Nucleus accumbens (tissue), 56 donors: Measurements from ENCODE around the gene OSTN.
A peak's percentile ranks its signal among the peaks of the same experiment; 100 is the strongest.

ENCODE experiments used
- DNase-seq, 56 donors: peaks; one replicate each; lab custom pipeline; 2025; lab: John Stamatoyannopoulos, UW

OSTN gene

DNA sequence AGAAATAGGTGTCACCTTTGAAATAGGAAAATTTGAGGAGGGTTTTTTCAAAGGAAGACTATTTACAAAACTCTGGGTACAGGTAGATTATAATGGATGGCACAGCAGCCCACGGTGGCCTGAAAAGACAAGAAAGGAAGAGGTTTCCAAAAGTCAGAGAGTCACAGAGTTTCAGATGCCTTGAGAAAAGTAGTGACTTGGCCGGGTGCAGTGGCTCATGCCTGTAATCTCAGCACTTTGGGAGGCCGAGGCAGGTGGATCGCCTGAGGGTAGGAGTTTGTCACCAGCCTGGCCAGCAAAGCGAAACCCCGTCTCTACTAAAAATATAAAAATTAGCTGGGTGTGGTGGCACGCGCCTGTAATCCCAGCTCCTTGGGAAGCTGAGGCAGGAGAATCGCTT lies 35.2 kb downstream of the OSTN start:
- DNase-seq = no peak

- DNase-seq = no peak
Observed at GRCh38 chr3:191235331-191236314, 36.6 kb downstream of the OSTN start.

DNA sequence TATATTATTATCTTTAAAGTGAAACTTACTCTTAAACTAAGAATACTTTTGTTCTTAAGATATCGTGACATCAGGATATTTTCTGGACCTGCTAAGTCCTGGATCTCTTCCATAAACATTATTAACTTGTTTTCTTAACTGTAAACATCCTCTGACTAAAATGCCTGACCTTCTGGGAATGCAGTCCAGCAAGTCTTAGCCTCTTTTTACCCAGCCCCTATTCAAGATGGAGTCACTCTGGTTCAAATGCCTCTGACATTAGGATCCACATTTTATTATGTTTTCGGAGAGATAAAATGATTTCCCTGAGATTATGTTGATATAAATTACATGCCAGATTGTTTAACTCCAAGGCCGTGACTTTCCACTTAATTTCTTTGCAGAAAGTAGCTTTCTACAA lies 37.6 kb downstream of the OSTN start:
- DNase-seq = no peak

- no peak for DNase-seq
Observed at GRCh38 chr3:191237047-191237882, 38.2 kb downstream of the OSTN start.

DNA sequence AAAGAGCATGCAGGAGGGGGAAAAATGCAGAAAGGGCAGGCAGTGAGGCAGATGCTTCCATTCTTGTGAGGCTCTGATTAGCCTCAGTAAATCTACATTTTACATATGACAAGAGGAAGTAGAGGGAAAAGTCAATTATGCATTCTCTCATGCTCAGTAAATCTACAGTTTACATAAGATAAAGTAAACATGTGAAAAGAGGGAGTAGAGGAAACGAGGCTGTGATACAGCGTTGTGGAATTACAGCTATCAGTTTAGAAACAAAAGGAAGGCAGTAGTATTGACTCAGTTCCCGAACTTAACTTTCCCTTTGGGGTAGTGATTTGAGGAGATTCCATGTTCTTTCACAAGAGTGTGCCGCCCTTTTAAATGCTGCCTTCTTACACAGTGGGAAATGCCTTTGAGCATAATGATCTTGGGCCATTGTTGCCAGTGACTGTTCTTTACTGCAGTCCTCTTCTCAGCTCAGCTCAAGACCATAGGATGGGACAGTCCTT lies 39.3 kb downstream of the OSTN start:
- DNase-seq = no peak

GRCh38 chr3:191239407-191240031 lies 40.5 kb downstream of the OSTN start:
- no peak for DNase-seq

- peak in 4 of 56 donors; percentile 2 to 19 (median 8) for DNase-seq
Observed at GRCh38 chr3:191240486-191240885, 41.4 kb downstream of the OSTN start.

- DNase-seq = no peak
Observed at GRCh38 chr3:191244242-191244867, 45.3 kb downstream of the OSTN start.

- DNase-seq = peak in 2 of 56 donors; percentile 5 to 19
Observed at GRCh38 chr3:191246034-191246433, 47.0 kb downstream of the OSTN start.

GRCh38 chr3:191246630-191247029 lies 47.6 kb downstream of the OSTN start:
- DNase-seq = no peak

GRCh38 chr3:191253089-191253799 lies 54.2 kb downstream of the OSTN start:
- DNase-seq = no peak

GRCh38 chr3:191254098-191254873 lies 55.2 kb downstream of the OSTN start:
- DNase-seq = no peak

DNA sequence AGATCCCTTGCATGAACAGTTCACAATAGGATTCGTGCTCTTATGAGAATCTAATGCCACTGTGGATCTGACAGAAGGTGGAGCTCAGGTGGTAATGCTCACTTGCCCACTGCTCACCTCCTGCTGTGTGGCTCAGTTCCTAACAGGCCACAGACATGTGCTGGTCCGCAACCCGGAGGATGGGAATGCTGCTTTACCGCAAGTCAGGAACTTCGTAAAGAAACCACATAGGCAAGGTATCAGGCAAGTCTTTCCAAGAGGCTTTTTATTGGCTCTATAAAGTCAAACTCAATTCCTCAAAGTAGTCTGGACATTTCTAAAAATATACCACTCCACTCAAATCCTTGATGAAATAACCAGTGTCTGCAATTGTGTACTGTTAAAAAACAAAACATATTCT lies 56.1 kb downstream of the OSTN start:
- DNase-seq = no peak

DNA sequence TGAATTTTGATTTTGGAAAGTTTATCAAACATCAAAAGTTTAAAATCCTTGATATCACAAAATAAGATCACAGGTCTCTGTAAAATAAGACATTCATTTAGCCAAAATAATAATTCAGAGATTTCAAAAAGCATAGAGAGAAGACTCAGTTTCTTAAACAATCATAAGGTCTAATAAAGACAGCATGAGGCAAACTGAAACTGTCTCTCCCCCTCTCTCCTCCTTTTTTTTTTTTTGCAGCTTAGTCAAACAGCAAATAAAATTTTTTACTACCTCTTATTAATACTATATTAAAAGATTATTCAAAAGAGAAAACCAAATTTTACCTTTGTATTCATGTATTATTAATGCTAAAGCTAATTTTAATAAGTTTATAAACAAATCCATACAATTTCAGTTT lies 57.4 kb downstream of the OSTN start:
- no peak for DNase-seq

DNA sequence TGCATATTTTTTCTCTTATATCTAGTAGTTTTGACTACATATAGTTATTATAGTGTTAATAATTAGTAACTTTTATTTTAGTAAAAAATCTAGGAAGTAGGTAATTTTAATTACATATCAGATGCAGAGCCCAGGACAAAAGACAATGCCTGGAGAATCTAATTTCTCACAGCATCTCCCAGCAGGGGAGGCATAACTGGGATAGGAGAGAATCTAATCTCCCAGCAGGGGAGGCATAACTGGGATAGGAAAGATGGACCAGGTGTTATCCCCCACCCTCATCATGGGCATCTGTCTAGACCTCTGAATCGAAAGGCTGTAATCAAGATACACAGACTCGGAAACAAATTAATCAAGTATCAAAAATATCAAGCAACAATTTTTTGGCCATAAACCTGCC lies 58.2 kb downstream of the OSTN start:
- DNase-seq = no peak

GRCh38 chr3:191259486-191259885 lies 60.4 kb downstream of the OSTN start:
- no peak for DNase-seq

GRCh38 chr3:191260431-191261303 lies 61.6 kb downstream of the OSTN start:
- DNase-seq = no peak

DNA sequence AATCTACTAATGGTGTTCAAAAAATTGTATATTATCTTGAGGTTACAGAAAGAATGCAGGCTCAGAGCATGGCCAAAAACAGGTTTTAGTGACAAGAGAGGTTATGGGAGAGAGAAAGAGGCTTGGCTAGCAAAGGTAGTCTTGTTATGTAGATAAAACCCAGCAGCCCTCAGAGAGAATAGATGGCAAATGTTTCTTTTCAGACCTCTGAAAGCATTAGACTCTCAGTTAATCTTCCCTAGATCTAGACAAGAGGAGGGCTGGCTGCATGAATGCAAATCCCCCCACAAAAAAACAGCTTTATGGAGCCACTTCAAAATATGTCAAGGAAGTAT lies 62.2 kb downstream of the OSTN start:
- no peak for DNase-seq
